K562 (cell line): Measurements from ENCODE around the gene WDR76. TPM values are rescaled to one million over a fixed set of nuclear protein-coding genes. Genes with fewer than 3 reads are reported as not detected.
A peak's percentile ranks its signal among the peaks of the same experiment; 100 is the strongest.

ENCODE experiments used
- ARHGAP35 ChIP-seq: fragments of 450-650 bp; IDR thresholded peaks from 2 replicates; pipeline ENCODE4 v1.6.1; 2018; ENCODE audit not compliant: partially characterized antibody
- ATF1 ChIP-seq, 2 experiments: fragments of 450-650 bp in 1 of 2; IDR thresholded peaks; 2 replicates each; pipeline ENCODE4 v1.6.1; 2016; ENCODE audit warnings: missing compliant biosample characterization in 1 of 2, missing genetic modification characterization in 1 of 2
- HMGN3 ChIP-seq: IDR thresholded peaks from 2 replicates; pipeline ENCODE4 v1.6.1; 2011; ENCODE audit warnings: borderline replicate concordance, low read depth, mild to moderate bottlenecking, mixed read lengths, low read length; ENCODE audit not compliant: insufficient read length; ENCODE audit errors: extremely low read depth
- KLF16 ChIP-seq: IDR thresholded peaks from 2 replicates; pipeline ENCODE4 v1.6.1; 2016; ENCODE audit warnings: antibody characterized with exemption
- MCM7 ChIP-seq, 2 experiments: fragments of 450-650 bp; IDR thresholded peaks; 2 replicates each; pipeline ENCODE4 v1.6.1; 2016 to 2018
- MEF2A ChIP-seq: IDR thresholded peaks from 2 replicates; pipeline ENCODE4 v1.6.1; 2011; ENCODE audit warnings: low read depth, mild to moderate bottlenecking, low read length, moderate library complexity; ENCODE audit not compliant: control insufficient read depth
- MEIS2 ChIP-seq: fragments of 450-650 bp; IDR thresholded peaks from 2 replicates; pipeline ENCODE4 v1.6.1; 2014; ENCODE audit warnings: mild to moderate bottlenecking; ENCODE audit not compliant: partially characterized antibody
- NFXL1 ChIP-seq: fragments of 450-650 bp; formaldehyde crosslinking; IDR thresholded peaks from 2 replicates; pipeline ENCODE4 v1.4.0; 2021; ENCODE audit warnings: mild to moderate bottlenecking
- NR2F6 ChIP-seq: fragments of 450-650 bp; formaldehyde crosslinking; IDR thresholded peaks from 2 replicates; pipeline ENCODE4 v1.4.0; 2020; ENCODE audit warnings: mild to moderate bottlenecking
- POLR2AphosphoS2 ChIP-seq: IDR thresholded peaks from 2 replicates; pipeline ENCODE4 v1.6.1; 2012; ENCODE audit warnings: low read length, improper control_type of control experiment
- PTTG1 ChIP-seq: fragments of 450-650 bp; IDR thresholded peaks from 2 replicates; pipeline ENCODE4 v1.6.1; 2016; ENCODE audit warnings: low read depth, mild to moderate bottlenecking, missing genetic modification characterization, missing compliant biosample characterization
- RBM34 ChIP-seq: fragments of 200-400 bp; formaldehyde crosslinking; IDR thresholded peaks from 2 replicates; pipeline ENCODE4 v1.6.1; 2018; ENCODE audit warnings: low read length, borderline replicate concordance; ENCODE audit not compliant: insufficient read depth
- SAFB2 ChIP-seq: fragments of 200-400 bp; formaldehyde crosslinking; IDR thresholded peaks from 2 replicates; pipeline ENCODE4 v1.6.1; 2018; ENCODE audit warnings: borderline replicate concordance, low read length, low read depth, moderate library complexity; ENCODE audit not compliant: severe bottlenecking
- THAP7 ChIP-seq: fragments of 250-450 bp; sonication (Bioruptor Pico); IDR thresholded peaks from 2 replicates; pipeline ENCODE4 v1.5.0; 2021
- TSC22D4 ChIP-seq: fragments of 450-650 bp; IDR thresholded peaks from 2 replicates; pipeline ENCODE4 v1.6.1; 2016; ENCODE audit warnings: missing genetic modification characterization, missing biosample characterization, control low read depth
- XRCC5 ChIP-seq: fragments of 200-400 bp; formaldehyde crosslinking; IDR thresholded peaks from 2 replicates; pipeline ENCODE4 v1.6.1; 2017; ENCODE audit warnings: low read depth, mild to moderate bottlenecking, low read length
- ZNF253 ChIP-seq: fragments of 250-450 bp; sonication (Bioruptor Pico); conservative IDR thresholded peaks from 2 replicates; pipeline ENCODE4 v1.6.1; 2021; ENCODE audit warnings: mild to moderate bottlenecking
- ZNF263 ChIP-seq: sonication (generic); formaldehyde crosslinking; IDR thresholded peaks from 2 replicates; pipeline ENCODE4 v1.8.0; 2022; ENCODE audit warnings: mild to moderate bottlenecking, missing genetic modification reagents, borderline replicate concordance
- ZNF277 ChIP-seq: fragments of 250-450 bp; sonication (Bioruptor Pico); IDR thresholded peaks from 2 replicates; pipeline ENCODE4 v1.8.0; 2022; ENCODE audit warnings: inconsistent platforms, mild to moderate bottlenecking, moderate library complexity, borderline replicate concordance
- ZNF431 ChIP-seq: sonication (generic); formaldehyde crosslinking; IDR thresholded peaks from 2 replicates; pipeline ENCODE4 v1.8.0; 2022; ENCODE audit warnings: mild to moderate bottlenecking, missing genetic modification reagents
- polyA plus RNA-seq, 8 experiments: library from polyadenylated mRNA; depleted of rRNA in 4 of 8; stranded (reverse) in 5 of 8; unstranded in 3 of 8; fragments of >200 nt; fragmentation: Nextera tagmentation in 2 of 8; fragmentation: Illumina TruSeq in 1 of 8; extraction: Ambion mirVana in 2 of 8; extraction: Trizol in 1 of 8; gene quantifications; 2 replicates each; pipeline versions ENCODE4 v1.2.1 to v1.2.3, GENCODE V29; 2011 to 2014; ENCODE audit warnings: inconsistent platforms in 1 of 8, missing spikeins in 1 of 8
- total RNA-seq, 7 experiments: library from RNA; depleted of rRNA in 6 of 7; stranded (reverse); fragments of >200 nt in 6 of 7; fragmentation: Illumina TruSeq in 2 of 7; extraction: Trizol in 2 of 7; gene quantifications; 2 replicates each; pipeline versions ENCODE4 v1.2.1 to v1.2.3, GENCODE V29; 2011 to 2021; ENCODE audit warnings: low replicate concordance in 1 of 7
- TF ChIP-seq, protein P1 (sequence below): sonication (generic); formaldehyde crosslinking; IDR thresholded peaks from 2 replicates; pipeline ENCODE4 v1.8.1; 2023; ENCODE audit warnings: mild to moderate bottlenecking, missing genetic modification reagents
- TF ChIP-seq, protein P2 (sequence below): fragments of 450-650 bp; formaldehyde crosslinking; IDR thresholded peaks from 2 replicates; pipeline ENCODE4 v1.4.0; 2020; ENCODE audit warnings: mild to moderate bottlenecking, mixed read lengths

The WDR76 gene
- total and polyA plus RNA-seq, 9 of the 15 experiments (the other 6 are each of a cell fraction or from before 2014, with no cell fraction given) = 9.8 to 69.5 (median 44.4) TPM

DNA sequence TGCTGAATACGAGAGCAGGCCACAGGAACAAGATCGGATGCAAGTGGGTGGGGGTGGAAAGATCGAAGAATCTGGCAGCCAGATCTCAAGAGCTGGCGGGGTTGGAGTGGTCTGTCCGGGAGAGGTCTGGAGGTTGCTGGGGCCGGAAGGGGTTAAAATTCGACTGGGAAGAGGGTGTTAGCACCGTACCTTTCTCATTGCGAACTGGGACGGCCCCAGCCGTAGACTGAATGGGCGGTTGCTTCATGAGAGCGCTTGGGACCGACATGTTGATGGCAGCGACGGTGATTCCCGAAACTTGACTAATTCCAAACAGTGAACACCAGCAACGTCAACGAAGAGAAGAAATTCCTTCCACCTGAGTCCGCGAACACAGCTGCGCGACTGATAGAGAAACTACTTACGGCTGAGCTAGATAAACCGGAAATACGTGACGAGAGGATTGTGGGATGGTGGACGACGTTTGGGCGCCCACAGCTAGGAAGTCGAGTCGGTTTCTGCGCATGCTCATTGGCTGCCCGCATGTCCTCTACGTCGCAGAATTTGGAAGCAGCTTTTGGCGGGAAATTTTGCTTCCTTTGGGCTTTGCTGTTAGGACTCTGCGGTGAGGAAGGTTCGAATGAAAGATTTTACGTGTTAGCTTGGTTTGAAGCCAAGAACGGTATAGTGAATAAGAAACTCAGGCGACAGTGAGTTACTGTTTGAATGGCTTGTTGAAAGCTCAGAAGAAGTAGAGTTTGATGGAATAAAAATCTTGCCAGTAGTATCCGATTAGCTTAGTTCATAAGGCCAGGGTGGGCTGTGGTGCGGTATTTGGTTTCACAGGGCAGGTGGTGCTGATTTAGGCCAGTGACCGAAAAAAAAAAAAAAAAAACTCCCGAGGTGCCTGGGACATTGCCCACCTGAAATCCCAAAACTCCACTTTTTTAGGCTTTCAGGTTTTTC is 2.2 kb upstream of the WDR76 start, which contains the start of gene MFAP1 (continued):
- TF ChIP-seq, protein P1, sequence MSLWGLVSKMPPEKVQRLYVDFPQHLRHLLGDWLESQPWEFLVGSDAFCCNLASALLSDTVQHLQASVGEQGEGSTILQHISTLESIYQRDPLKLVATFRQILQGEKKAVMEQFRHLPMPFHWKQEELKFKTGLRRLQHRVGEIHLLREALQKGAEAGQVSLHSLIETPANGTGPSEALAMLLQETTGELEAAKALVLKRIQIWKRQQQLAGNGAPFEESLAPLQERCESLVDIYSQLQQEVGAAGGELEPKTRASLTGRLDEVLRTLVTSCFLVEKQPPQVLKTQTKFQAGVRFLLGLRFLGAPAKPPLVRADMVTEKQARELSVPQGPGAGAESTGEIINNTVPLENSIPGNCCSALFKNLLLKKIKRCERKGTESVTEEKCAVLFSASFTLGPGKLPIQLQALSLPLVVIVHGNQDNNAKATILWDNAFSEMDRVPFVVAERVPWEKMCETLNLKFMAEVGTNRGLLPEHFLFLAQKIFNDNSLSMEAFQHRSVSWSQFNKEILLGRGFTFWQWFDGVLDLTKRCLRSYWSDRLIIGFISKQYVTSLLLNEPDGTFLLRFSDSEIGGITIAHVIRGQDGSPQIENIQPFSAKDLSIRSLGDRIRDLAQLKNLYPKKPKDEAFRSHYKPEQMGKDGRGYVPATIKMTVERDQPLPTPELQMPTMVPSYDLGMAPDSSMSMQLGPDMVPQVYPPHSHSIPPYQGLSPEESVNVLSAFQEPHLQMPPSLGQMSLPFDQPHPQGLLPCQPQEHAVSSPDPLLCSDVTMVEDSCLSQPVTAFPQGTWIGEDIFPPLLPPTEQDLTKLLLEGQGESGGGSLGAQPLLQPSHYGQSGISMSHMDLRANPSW (CRISPR knock-in tag) = no peak
- TF ChIP-seq MEF2A = 0 out of 2 replicates have a peak, but pooled peaks have one; percentile 6
- TF ChIP-seq MEIS2 = peak; percentile 71
- TF ChIP-seq ATF1 (CRISPR knock-in tag; IDR thresholded peaks at IDR 0.05) = no peak
- TF ChIP-seq ATF1 (tag; IDR thresholded peaks at IDR 0.05) = peak; percentile 96
- no peak for TF ChIP-seq ZNF263
- TF ChIP-seq ZNF253 (CRISPR knock-in tag) = no peak
- no peak for TF ChIP-seq NR2F6
- peak; percentile 13 for TF ChIP-seq ARHGAP35
- TF ChIP-seq NFXL1 (CRISPR knock-in tag) = no peak
- peak; percentile 45; the same call in 1 of the 2 replicates for TF ChIP-seq XRCC5
- no peak for TF ChIP-seq HMGN3
- no peak for TF ChIP-seq SAFB2
- TF ChIP-seq RBM34 = no peak
- no peak for TF ChIP-seq MCM7 (IDR thresholded peaks at IDR 0.05)
- no peak; the same call in 1 of the 2 replicates for TF ChIP-seq PTTG1 (tag)
- peak; percentile 57; the same call in 1 of the 2 replicates for TF ChIP-seq ZNF431
- TF ChIP-seq THAP7 = no peak
- no peak for TF ChIP-seq TSC22D4 (tag)
- TF ChIP-seq POLR2AphosphoS2 = peak; percentile 56; the same call in 1 of the 2 replicates
- TF ChIP-seq ZNF277 (CRISPR knock-in tag) = no peak
- TF ChIP-seq KLF16 = no peak
- TF ChIP-seq, protein P2, sequence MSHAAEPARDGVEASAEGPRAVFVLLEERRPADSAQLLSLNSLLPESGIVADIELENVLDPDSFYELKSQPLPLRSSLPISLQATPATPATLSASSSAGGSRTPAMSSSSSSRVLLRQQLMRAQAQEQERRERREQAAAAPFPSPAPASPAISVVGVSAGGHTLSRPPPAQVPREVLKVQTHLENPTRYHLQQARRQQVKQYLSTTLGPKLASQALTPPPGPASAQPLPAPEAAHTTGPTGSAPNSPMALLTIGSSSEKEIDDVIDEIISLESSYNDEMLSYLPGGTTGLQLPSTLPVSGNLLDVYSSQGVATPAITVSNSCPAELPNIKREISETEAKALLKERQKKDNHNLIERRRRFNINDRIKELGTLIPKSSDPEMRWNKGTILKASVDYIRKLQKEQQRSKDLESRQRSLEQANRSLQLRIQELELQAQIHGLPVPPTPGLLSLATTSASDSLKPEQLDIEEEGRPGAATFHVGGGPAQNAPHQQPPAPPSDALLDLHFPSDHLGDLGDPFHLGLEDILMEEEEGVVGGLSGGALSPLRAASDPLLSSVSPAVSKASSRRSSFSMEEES (CRISPR knock-in tag) = no peak
